Measurements from ENCODE around the gene ZNF217. TPM values are rescaled to one million over a fixed set of nuclear protein-coding genes. Genes with fewer than 3 reads are reported as not detected.
"Not testable (repeated sequence)": the region's sequence is repeated elsewhere in the genome, so short reads cannot be mapped to it uniquely, and the experiment has no call there.

The ZNF217 gene
- total RNA-seq, 2 experiments from 2014 or later, result 39.7 to 68.4 TPM

DNA sequence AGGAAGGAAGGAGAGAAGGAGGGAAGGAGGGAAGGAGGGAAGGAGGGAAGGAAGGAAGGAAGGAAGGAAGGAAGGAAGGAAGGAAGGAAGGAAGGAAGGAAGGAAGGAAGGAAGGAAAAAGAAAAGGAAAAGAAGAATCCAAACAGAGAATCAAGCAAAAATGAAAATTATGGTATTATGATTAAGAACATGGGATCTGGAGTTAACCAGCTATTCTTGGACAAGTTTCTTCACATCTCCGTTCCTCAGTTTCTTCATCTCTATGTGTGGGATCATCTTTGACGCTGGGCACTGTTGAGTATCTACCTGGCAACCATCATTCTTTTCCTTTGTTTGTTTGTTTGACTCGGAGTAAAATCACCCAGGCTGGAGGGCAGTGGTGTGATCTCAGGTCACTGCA, 71.6 kb downstream of the ZNF217 start:
- H2AFZ ChIP-seq (ENCODE audit: low read length), result no peak overlapping the region
- H3K79me2 ChIP-seq (ENCODE audit: insufficient read depth, low read depth, low read length), result no peaks in the 10 kb centered on the region
- H3K4me1 ChIP-seq (ENCODE audit: insufficient read depth, low read length, poor library complexity, severe bottlenecking), result no peaks in the 10 kb centered on the region
- no peak for TF ChIP-seq EZH2phosphoT487 (IDR thresholded peaks at IDR 0.05; ENCODE audit: borderline replicate concordance, low read depth, low read length)
- TF ChIP-seq, protein P1, sequence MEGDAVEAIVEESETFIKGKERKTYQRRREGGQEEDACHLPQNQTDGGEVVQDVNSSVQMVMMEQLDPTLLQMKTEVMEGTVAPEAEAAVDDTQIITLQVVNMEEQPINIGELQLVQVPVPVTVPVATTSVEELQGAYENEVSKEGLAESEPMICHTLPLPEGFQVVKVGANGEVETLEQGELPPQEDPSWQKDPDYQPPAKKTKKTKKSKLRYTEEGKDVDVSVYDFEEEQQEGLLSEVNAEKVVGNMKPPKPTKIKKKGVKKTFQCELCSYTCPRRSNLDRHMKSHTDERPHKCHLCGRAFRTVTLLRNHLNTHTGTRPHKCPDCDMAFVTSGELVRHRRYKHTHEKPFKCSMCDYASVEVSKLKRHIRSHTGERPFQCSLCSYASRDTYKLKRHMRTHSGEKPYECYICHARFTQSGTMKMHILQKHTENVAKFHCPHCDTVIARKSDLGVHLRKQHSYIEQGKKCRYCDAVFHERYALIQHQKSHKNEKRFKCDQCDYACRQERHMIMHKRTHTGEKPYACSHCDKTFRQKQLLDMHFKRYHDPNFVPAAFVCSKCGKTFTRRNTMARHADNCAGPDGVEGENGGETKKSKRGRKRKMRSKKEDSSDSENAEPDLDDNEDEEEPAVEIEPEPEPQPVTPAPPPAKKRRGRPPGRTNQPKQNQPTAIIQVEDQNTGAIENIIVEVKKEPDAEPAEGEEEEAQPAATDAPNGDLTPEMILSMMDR (conservative IDR thresholded peaks at IDR 0.05; ENCODE audit: low read length), result no peak
- no peaks in the 10 kb centered on the region for H3K36me3 ChIP-seq (ENCODE audit: insufficient read depth, low read length)
- no peaks in the 10 kb centered on the region for H3K9me3 ChIP-seq (ENCODE audit: low read length)
- no peaks in the 10 kb centered on the region for H3K9me2 ChIP-seq (ENCODE audit: insufficient read depth, low read length)
- H4K20me1 ChIP-seq (ENCODE audit: insufficient read depth, low read length), result no peaks in the 10 kb centered on the region
- BruUV-seq (replicated peaks), result no TSS peak
- CTCF ChIA-PET (ENCODE audit: unreplicated experiment), result no interaction called here
- intact Hi-C loops (cut with micrococcal nuclease; ENCODE audit: unreplicated experiment), result no loop called here
- H3K4me2 ChIP-seq (ENCODE audit: low read length), result no peak overlapping the region
- H3K27ac ChIP-seq (ENCODE audit: low read depth, low read length, poor library complexity, severe bottlenecking), result no peak overlapping the region
- no peak overlapping the region for H3K4me3 ChIP-seq (ENCODE audit: low read depth, low read length, poor library complexity, severe bottlenecking)
- no peak for DNase-seq (ENCODE audit: low spot score)
- POLR2A ChIA-PET, result interaction anchor here (0.6 kb wide), 1 partner anchor 23 kb away, joined by 5 read pairs; no protein-coding TSS in a partner anchor

GRCh38 chr20:53521421-53521820, 72.2 kb downstream of the ZNF217 start:
- H3K9me3 ChIP-seq (ENCODE audit: low read length); H2AFZ ChIP-seq (ENCODE audit: low read length); H4K20me1 ChIP-seq (ENCODE audit: insufficient read depth, low read length); H3K4me1 ChIP-seq (ENCODE audit: insufficient read depth, low read length, poor library complexity, severe bottlenecking); H3K4me3 ChIP-seq (ENCODE audit: low read depth, low read length, poor library complexity, severe bottlenecking); intact Hi-C loops (cut with micrococcal nuclease; ENCODE audit: unreplicated experiment); H3K9me2 ChIP-seq (ENCODE audit: insufficient read depth, low read length); BruUV-seq (replicated peaks); H3K4me2 ChIP-seq (ENCODE audit: low read length); POLR2A ChIA-PET; DNase-seq (ENCODE audit: low spot score); CTCF ChIA-PET (ENCODE audit: unreplicated experiment); H3K27ac ChIP-seq (ENCODE audit: low read depth, low read length, poor library complexity, severe bottlenecking); H3K36me3 ChIP-seq (ENCODE audit: insufficient read depth, low read length); H3K79me2 ChIP-seq (ENCODE audit: insufficient read depth, low read depth, low read length): not testable (repeated sequence)

- POLR2A ChIA-PET, result no interaction called here
- no peak overlapping the region for H3K27ac ChIP-seq (ENCODE audit: low read depth, low read length, poor library complexity, severe bottlenecking)
- H3K36me3 ChIP-seq (ENCODE audit: insufficient read depth, low read length), result no peaks in the 10 kb centered on the region
- no peaks in the 10 kb centered on the region for H3K79me2 ChIP-seq (ENCODE audit: insufficient read depth, low read depth, low read length)
- no TSS peak for BruUV-seq (replicated peaks)
- no peak overlapping the region for H2AFZ ChIP-seq (ENCODE audit: low read length)
- H3K9me2 ChIP-seq (ENCODE audit: insufficient read depth, low read length), result no peaks in the 10 kb centered on the region
- CTCF ChIA-PET (ENCODE audit: unreplicated experiment), result interaction anchor here (0.6 kb wide), 1 partner anchor 522 kb away, joined by 3 read pairs; no protein-coding TSS in a partner anchor
- no peaks in the 10 kb centered on the region for H3K4me1 ChIP-seq (ENCODE audit: insufficient read depth, low read length, poor library complexity, severe bottlenecking)
- no peak overlapping the region for H3K4me2 ChIP-seq (ENCODE audit: low read length)
- TF ChIP-seq, protein P1 (conservative IDR thresholded peaks at IDR 0.05; ENCODE audit: low read length), result no peak
- no peak for TF ChIP-seq EZH2phosphoT487 (IDR thresholded peaks at IDR 0.05; ENCODE audit: borderline replicate concordance, low read depth, low read length)
- no peaks in the 10 kb centered on the region for H3K9me3 ChIP-seq (ENCODE audit: low read length)
- H3K4me3 ChIP-seq (ENCODE audit: low read depth, low read length, poor library complexity, severe bottlenecking), result no peak overlapping the region
- intact Hi-C loops (cut with micrococcal nuclease; ENCODE audit: unreplicated experiment), result no loop called here
- no peak for DNase-seq (ENCODE audit: low spot score)
- H4K20me1 ChIP-seq (ENCODE audit: insufficient read depth, low read length), result no peaks in the 10 kb centered on the region
These were observed 76.5 kb downstream of the ZNF217 start for GRCh38 chr20:53517146-53517545.

Small RNA genes within 50 kb of the gene (small RNA-seq; reads per million reads assigned to genes)
- gene RF00019, result not detected

Data from OCI-LY7 (cell line).